B cell (primary cell): Measurements from ENCODE around the gene ECM2. TPM values are rescaled to one million over a fixed set of nuclear protein-coding genes. Genes with fewer than 3 reads are reported as not detected.

Experiments
- ATAC-seq: fragments of 200-7000 bp; cut with Tn5 transposase; one replicate; pipeline ENCODE4 v1.10.0; 2021; ENCODE audit warnings: low read depth, mild to moderate bottlenecking, moderate number of reproducible peaks, moderate library complexity
- CTCF ChIA-PET: fragments of 350-600 bp; sonication (Branson Sonifier 250); formaldehyde crosslinking; loops from one replicate; lab custom pipeline; 2021; ENCODE audit warnings: antibody characterized with exemption, inconsistent platforms; lab: Charles Lee
- POLR2A ChIA-PET: fragments of 350-600 bp; sonication (Branson Sonifier 250); formaldehyde crosslinking; loops from one replicate; lab custom pipeline; 2021; ENCODE audit warnings: antibody characterized with exemption; lab: Charles Lee
- DNase-seq: peaks from one replicate; pipeline ENCODE4 v3.0.0; 2013
- H2AFZ ChIP-seq: 2 replicates; pipeline ENCODE4 v1.6.1; 2012; ENCODE audit warnings: mild to moderate bottlenecking, low read depth, low read length; ENCODE audit not compliant: insufficient read depth, poor library complexity, severe bottlenecking
- H3K27ac ChIP-seq, 2 donors: 1 replicate in 1 of 2; 2 replicates in 1 of 2; pipeline ENCODE4 v1.5.1; 2012 to 2013; ENCODE audit warnings: low read length in 2 of 2, mild to moderate bottlenecking in 2 of 2, moderate library complexity in 1 of 2
- H3K27me3 ChIP-seq, 4 experiments: fragments of 200-600 bp in 1 of 4; sonication (generic) in 1 of 4; replicated peaks in 1 of 4; 1 replicate in 2 of 4; 2 replicates in 2 of 4; pipeline versions ENCODE4 v1.6.1 to v1.7.0; 2013 to 2016; ENCODE audit warnings: low read length in 3 of 4, mild to moderate bottlenecking in 2 of 4, mixed read lengths in 1 of 4, moderate library complexity in 1 of 4; ENCODE audit not compliant: insufficient read depth in 4 of 4, control insufficient read depth in 3 of 4; ENCODE audit errors: control extremely low read depth in 1 of 4
- H3K36me3 ChIP-seq, 2 experiments: replicated peaks in 1 of 2; 1 replicate in 1 of 2; 2 replicates in 1 of 2; pipeline versions ENCODE4 v1.6.1 to v1.7.1; 2013; ENCODE audit warnings: low read length in 1 of 2; ENCODE audit not compliant: insufficient read depth in 2 of 2, control insufficient read depth in 1 of 2; ENCODE audit errors: control extremely low read depth in 1 of 2, extremely low read depth in 1 of 2
- H3K4me1 ChIP-seq, 2 donors: fragments of 200-600 bp in 1 of 2; sonication (generic) in 1 of 2; 1 replicate in 1 of 2; 2 replicates in 1 of 2; pipeline versions ENCODE4 v1.5.1 to v1.6.1; 2013 to 2017; ENCODE audit warnings: low read length in 2 of 2; ENCODE audit not compliant: control insufficient read depth in 2 of 2, insufficient read depth in 2 of 2
- H3K4me2 ChIP-seq: replicated peaks from 2 replicates; pipeline ENCODE3; 2012; ENCODE audit warnings: mild to moderate bottlenecking, low read depth, low read length; ENCODE audit not compliant: poor library complexity, severe bottlenecking
- H3K4me3 ChIP-seq, 5 experiments: fragments of 200-600 bp in 1 of 5; sonication (generic) in 1 of 5; 1 replicate in 3 of 5; 2 replicates in 2 of 5; pipeline versions ENCODE4 v1.5.1 to v1.7.0; 2011 to 2016; ENCODE audit warnings: low read length in 4 of 5, mild to moderate bottlenecking in 4 of 5, low read depth in 2 of 5, control low read depth in 1 of 5, moderate library complexity in 1 of 5; ENCODE audit not compliant: insufficient read depth in 1 of 5; ENCODE audit errors: control extremely low read depth in 1 of 5, extremely low read depth in 1 of 5
- H3K79me2 ChIP-seq: fragments of 200-600 bp; sonication (generic); one replicate; pipeline ENCODE4 v1.6.0; 2016; ENCODE audit warnings: low read length; ENCODE audit not compliant: control insufficient read depth, insufficient read depth
- H3K9ac ChIP-seq: fragments of 200-600 bp; sonication (generic); 2 replicates; pipeline ENCODE4 v1.6.1; 2017; ENCODE audit warnings: mild to moderate bottlenecking, low read length, moderate library complexity
- H3K9me3 ChIP-seq, 3 donors: one replicate each; pipeline versions ENCODE4 v1.6.1 to v1.7.1; 2013; ENCODE audit warnings: low read length in 2 of 3; ENCODE audit not compliant: control insufficient read depth in 2 of 3, insufficient read depth in 1 of 3; ENCODE audit errors: control extremely low read depth in 1 of 3
- H4K20me1 ChIP-seq: 2 replicates; pipeline ENCODE4 v1.6.0; 2012; ENCODE audit warnings: mild to moderate bottlenecking, low read length; ENCODE audit not compliant: insufficient read depth, control insufficient read depth, poor library complexity, severe bottlenecking
- H3K27ac Mint-ChIP-seq: one replicate; pipeline ENCODE4 v1.8.0; 2021; ENCODE audit warnings: mixed read lengths
- H3K27me3 Mint-ChIP-seq: one replicate; pipeline ENCODE4 v1.8.0; 2021; ENCODE audit warnings: mixed read lengths
- H3K4me1 Mint-ChIP-seq: one replicate; pipeline ENCODE4 v1.8.0; 2021; ENCODE audit warnings: mixed read lengths
- H3K4me3 Mint-ChIP-seq: one replicate; pipeline ENCODE4 v1.8.0; 2021; ENCODE audit warnings: mixed read lengths
- H3K9me3 Mint-ChIP-seq: one replicate; pipeline ENCODE4 v1.8.0; 2022; ENCODE audit warnings: mixed read lengths; ENCODE audit not compliant: insufficient read depth
- EZH2 ChIP-seq: IDR thresholded peaks from 2 replicates; pipeline ENCODE4 v1.6.1; 2012; ENCODE audit warnings: borderline replicate concordance, low read depth, mild to moderate bottlenecking, moderate library complexity, low read length; ENCODE audit not compliant: insufficient read depth, poor library complexity, severe bottlenecking
- WGBS: methylation state at CpG from one replicate; pipeline ENCODE4 v1.1.5; 2013; ENCODE audit warnings: missing lambda C conversion rate; ENCODE audit not compliant: insufficient coverage; 5-methylcytosine and 5-hydroxymethylcytosine counted together
- intact Hi-C: fragments of 100-400 bp; cut with micrococcal nuclease; formaldehyde crosslinking; loops from one replicate; pipeline ENCODE4 v1.10.0; 2022
- polyA plus RNA-seq: library from polyadenylated mRNA; depleted of rRNA; stranded (reverse); fragments of >200 nt; gene quantifications from 2 replicates; pipeline ENCODE4 v1.2.3, GENCODE V29; 2012
- total RNA-seq, 2 donors: library from RNA; stranded (reverse); fragments of 120-200 nt in 1 of 2; gene quantifications; 1 replicate in 1 of 2; 2 replicates in 1 of 2; pipeline versions ENCODE4 v1.2.3 to v1.2.4, GENCODE V29; 2013 to 2022
- TF ChIP-seq, protein P1 (sequence below): fragments of 200-600 bp; IDR thresholded peaks from one replicate; pipeline ENCODE4 v1.8.0; 2022; ENCODE audit warnings: antibody characterized with exemption, mild to moderate bottlenecking

ECM2 gene
- total and polyA plus RNA-seq, 2 donors (not counting 1 experiment from before 2014, with no cell fraction given) = not detected

DNA sequence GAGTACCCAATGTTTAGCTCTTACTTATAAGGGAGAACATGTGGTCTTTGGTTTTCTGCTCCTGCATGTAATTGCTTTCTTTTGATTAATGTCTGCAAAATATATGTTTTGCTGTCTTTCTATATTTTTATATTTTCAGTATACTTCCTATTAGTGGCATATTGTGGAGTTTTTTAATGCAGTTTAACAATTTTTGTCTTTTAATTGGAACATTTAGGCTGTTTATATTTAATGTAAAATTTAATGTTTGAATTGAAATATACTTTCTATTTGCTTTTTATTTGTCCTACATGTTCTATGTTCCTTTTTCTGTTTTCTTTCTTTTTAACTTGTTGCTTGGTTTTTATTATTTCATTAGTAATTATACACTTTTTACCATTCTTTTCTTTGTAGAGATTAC lies 4.9 kb downstream of the ECM2 start:
- POLR2A ChIA-PET = no interaction called here

DNA sequence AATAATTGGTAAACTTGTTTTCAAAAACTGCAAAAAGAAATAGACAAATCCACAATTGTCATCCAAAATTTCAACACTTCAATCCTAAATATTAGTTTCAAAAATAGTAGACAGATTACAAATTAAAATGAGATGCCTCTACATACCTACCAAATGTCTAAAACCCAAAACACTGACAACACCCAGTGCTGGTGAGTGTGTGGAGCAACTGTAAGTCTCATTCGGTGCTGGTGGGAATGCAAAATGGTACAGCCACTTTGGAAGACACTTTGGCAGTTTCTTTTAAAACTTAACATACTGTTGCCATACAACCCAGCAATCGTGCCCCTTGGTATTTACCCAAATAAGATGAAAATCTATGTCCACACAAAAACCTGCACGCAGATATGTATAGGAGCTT lies 6.7 kb downstream of the ECM2 start:
- Mint-ChIP-seq H3K27ac (no peak overlapping the region), H3K4me1 (peaks cover 2% of the 10 kb centered on the region), H3K9me3 (peaks cover 3% of the 10 kb centered on the region), H3K4me3 (no peak overlapping the region), H3K27me3 (no peaks in the 10 kb centered on the region)
- no peak overlapping the region for H3K4me2 ChIP-seq
- POLR2A ChIA-PET = no interaction called here
- no peak overlapping the region for H3K9ac ChIP-seq
- H3K36me3 ChIP-seq = no peaks in the 10 kb centered on the region
- H3K79me2 ChIP-seq = no peaks in the 10 kb centered on the region
- no CpG with 5 or more reads among the region's 3 CpGs for WGBS
- TF ChIP-seq, protein P1, sequence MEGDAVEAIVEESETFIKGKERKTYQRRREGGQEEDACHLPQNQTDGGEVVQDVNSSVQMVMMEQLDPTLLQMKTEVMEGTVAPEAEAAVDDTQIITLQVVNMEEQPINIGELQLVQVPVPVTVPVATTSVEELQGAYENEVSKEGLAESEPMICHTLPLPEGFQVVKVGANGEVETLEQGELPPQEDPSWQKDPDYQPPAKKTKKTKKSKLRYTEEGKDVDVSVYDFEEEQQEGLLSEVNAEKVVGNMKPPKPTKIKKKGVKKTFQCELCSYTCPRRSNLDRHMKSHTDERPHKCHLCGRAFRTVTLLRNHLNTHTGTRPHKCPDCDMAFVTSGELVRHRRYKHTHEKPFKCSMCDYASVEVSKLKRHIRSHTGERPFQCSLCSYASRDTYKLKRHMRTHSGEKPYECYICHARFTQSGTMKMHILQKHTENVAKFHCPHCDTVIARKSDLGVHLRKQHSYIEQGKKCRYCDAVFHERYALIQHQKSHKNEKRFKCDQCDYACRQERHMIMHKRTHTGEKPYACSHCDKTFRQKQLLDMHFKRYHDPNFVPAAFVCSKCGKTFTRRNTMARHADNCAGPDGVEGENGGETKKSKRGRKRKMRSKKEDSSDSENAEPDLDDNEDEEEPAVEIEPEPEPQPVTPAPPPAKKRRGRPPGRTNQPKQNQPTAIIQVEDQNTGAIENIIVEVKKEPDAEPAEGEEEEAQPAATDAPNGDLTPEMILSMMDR = no peak
- no peak for TF ChIP-seq EZH2
- no peaks in the 10 kb centered on the region for H4K20me1 ChIP-seq
- no peaks in the 10 kb centered on the region for H3K9me3 ChIP-seq
- no peak overlapping the region for H3K27ac ChIP-seq
- H2AFZ ChIP-seq = no peak overlapping the region
- no peak overlapping the region for H3K4me3 ChIP-seq
- no peaks in the 10 kb centered on the region for H3K4me1 ChIP-seq
- DNase-seq (no peak), ATAC-seq (no peak)
- intact Hi-C loops = no loop called here
- H3K27me3 ChIP-seq = no peaks in the 10 kb centered on the region
- CTCF ChIA-PET = no interaction called here

More for the DNA sequence above, 4.9 kb downstream of the ECM2 start:
- Histone ChIP-seq H3K36me3 (no peaks in the 10 kb centered on the region), H3K27ac (no peak overlapping the region), H3K4me2 (no peak overlapping the region), H3K4me3 (no peak overlapping the region), H3K79me2 (no peaks in the 10 kb centered on the region), H3K9me3 (no peaks in the 10 kb centered on the region), H4K20me1 (no peaks in the 10 kb centered on the region), H3K4me1 (no peaks in the 10 kb centered on the region), H2AFZ (no peak overlapping the region), H3K9ac (no peak overlapping the region), H3K27me3 (no peaks in the 10 kb centered on the region)
- H3K27me3 Mint-ChIP-seq = no peaks in the 10 kb centered on the region
- peaks cover 3% of the 10 kb centered on the region for H3K9me3 Mint-ChIP-seq
- DNase-seq (no peak), ATAC-seq (no peak)
- no peak for TF ChIP-seq EZH2
- CTCF ChIA-PET = no interaction called here
- H3K27ac Mint-ChIP-seq = no peak overlapping the region
- intact Hi-C loops = no loop called here
- H3K4me1 Mint-ChIP-seq = peaks cover 11% of the 10 kb centered on the region
- no peak overlapping the region for H3K4me3 Mint-ChIP-seq
